Neural cell (in vitro differentiated cells): ENCODE data around the gene MEX3A. TPM values are rescaled to one million over a fixed set of nuclear protein-coding genes. Genes with fewer than 3 reads are reported as not detected.
A peak's percentile ranks its signal among the peaks of the same experiment; 100 is the strongest.

Source experiments
- H2AFZ ChIP-seq: fragments of 200-600, 300-800 bp; sonication (generic), shearing (Covaris generic); 2 replicates; pipeline ENCODE4 v1.6.0; 2014; ENCODE audit warnings: low read depth, mild to moderate bottlenecking, antibody characterized with exemption, low read length, moderate library complexity
- H3F3A ChIP-seq: fragments of 200-600 bp; shearing (Covaris generic); 2 replicates; pipeline ENCODE4 v1.6.1; 2016; ENCODE audit warnings: mild to moderate bottlenecking, moderate library complexity, mixed read lengths, antibody characterized with exemption, low read length; ENCODE audit not compliant: insufficient read depth, poor library complexity, severe bottlenecking
- H3K27ac ChIP-seq: fragments of 200-600, 300-800 bp; sonication (generic), shearing (Covaris generic); 2 replicates; pipeline ENCODE4 v1.5.1; 2014; ENCODE audit warnings: mild to moderate bottlenecking, low read length, moderate library complexity
- H3K27me3 ChIP-seq: fragments of 300-800, 200-600 bp; sonication (generic), shearing (Covaris generic); 2 replicates; pipeline ENCODE4 v1.6.0; 2014; ENCODE audit warnings: mild to moderate bottlenecking, low read depth, low read length, moderate library complexity; ENCODE audit not compliant: insufficient read depth
- H3K36me3 ChIP-seq: fragments of 300-800, 200-600 bp; sonication (generic), shearing (Covaris generic); 2 replicates; pipeline ENCODE4 v1.5.1; 2014; ENCODE audit warnings: mild to moderate bottlenecking, antibody characterized with exemption, low read length, moderate library complexity; ENCODE audit not compliant: insufficient read depth
- H3K4me2 ChIP-seq: fragments of 300-800, 200-600 bp; sonication (generic), shearing (Covaris generic); 2 replicates; pipeline ENCODE4 v1.6.0; 2014; ENCODE audit warnings: mild to moderate bottlenecking, low read length
- H3K4me3 ChIP-seq: fragments of 300-800, 200-600 bp; sonication (generic), shearing (Covaris generic); 2 replicates; pipeline ENCODE4 v1.5.1; 2014; ENCODE audit warnings: mild to moderate bottlenecking, low read length, moderate library complexity
- H3K79me2 ChIP-seq: fragments of 200-600 bp; shearing (Covaris generic); replicated peaks from 2 replicates; pipeline ENCODE4 v1.6.0; 2014; ENCODE audit warnings: mild to moderate bottlenecking, low read length, moderate library complexity; ENCODE audit not compliant: insufficient read depth
- H3K9ac ChIP-seq: fragments of 300-800, 200-600 bp; sonication (generic), shearing (Covaris generic); 2 replicates; pipeline ENCODE4 v1.6.1; 2016; ENCODE audit warnings: mild to moderate bottlenecking, low read length, mixed read lengths
- H3K9me2 ChIP-seq: fragments of 200-600 bp; shearing (Covaris generic); 2 replicates; pipeline ENCODE4 v1.6.1; 2016; ENCODE audit warnings: mild to moderate bottlenecking, low read length, mixed read lengths; ENCODE audit not compliant: insufficient read depth
- H3K9me3 ChIP-seq: fragments of 200-600, 300-800 bp; sonication (generic), shearing (Covaris generic); 2 replicates; pipeline ENCODE4 v1.6.1; 2016; ENCODE audit warnings: mild to moderate bottlenecking, mixed run types, low read length, moderate library complexity, mixed read lengths
- H4K20me1 ChIP-seq: fragments of 200-600 bp; shearing (Covaris generic); 2 replicates; pipeline ENCODE4 v1.6.1; 2016; ENCODE audit warnings: mild to moderate bottlenecking, mixed run types; ENCODE audit not compliant: insufficient read depth
- EP300 ChIP-seq: fragments of 450-650 bp; conservative IDR thresholded peaks from 2 replicates; pipeline ENCODE4 v1.6.1; 2014; ENCODE audit warnings: antibody characterized with exemption, mild to moderate bottlenecking, moderate library complexity; ENCODE audit not compliant: poor library complexity, severe bottlenecking
- EZH2 ChIP-seq: fragments of 200-600, 300-800 bp; shearing (Covaris generic), sonication (generic); IDR thresholded peaks from 2 replicates; pipeline ENCODE4 v1.6.1; 2014; ENCODE audit warnings: antibody characterized with exemption, low read length, borderline replicate concordance, mild to moderate bottlenecking; ENCODE audit not compliant: insufficient read depth, poor library complexity, severe bottlenecking
- MXI1 ChIP-seq: fragments of 450-650 bp; conservative IDR thresholded peaks from 2 replicates; pipeline ENCODE4 v1.6.1; 2014; ENCODE audit warnings: antibody characterized with exemption, mild to moderate bottlenecking; ENCODE audit not compliant: poor library complexity, severe bottlenecking
- POLR2AphosphoS5 ChIP-seq: IDR thresholded peaks from 2 replicates; pipeline ENCODE4 v1.6.1; 2012
- RAD21 ChIP-seq: fragments of 450-650 bp; conservative IDR thresholded peaks from 2 replicates; pipeline ENCODE4 v1.6.1; 2014; ENCODE audit warnings: antibody characterized with exemption, mild to moderate bottlenecking, moderate library complexity
- SMC3 ChIP-seq: fragments of 450-650 bp; conservative IDR thresholded peaks from 2 replicates; pipeline ENCODE4 v1.6.1; 2014; ENCODE audit warnings: antibody characterized with exemption, mild to moderate bottlenecking, moderate library complexity; ENCODE audit not compliant: poor library complexity
- TAF1 ChIP-seq: IDR thresholded peaks from 2 replicates; pipeline ENCODE4 v1.6.1; 2012; ENCODE audit warnings: low read depth
- polyA plus RNA-seq: library from polyadenylated mRNA; depleted of rRNA; stranded (reverse); fragments of >200 nt; gene quantifications from 2 replicates; pipeline ENCODE4 v1.2.3, GENCODE V29; 2014
- TF ChIP-seq, protein P1 (sequence below): fragments of 450-650 bp; IDR thresholded peaks from 2 replicates; pipeline ENCODE4 v1.5.1; 2014; ENCODE audit warnings: antibody characterized with exemption, mild to moderate bottlenecking, moderate library complexity; ENCODE audit not compliant: poor library complexity, severe bottlenecking
- TF ChIP-seq, protein P2 (sequence below): IDR thresholded peaks from 2 replicates; pipeline ENCODE4 v1.6.1; 2012; ENCODE audit warnings: borderline replicate concordance

MEX3A gene
- polyA plus RNA-seq, 1 donor from 2014 or later: 39.8 TPM

DNA sequence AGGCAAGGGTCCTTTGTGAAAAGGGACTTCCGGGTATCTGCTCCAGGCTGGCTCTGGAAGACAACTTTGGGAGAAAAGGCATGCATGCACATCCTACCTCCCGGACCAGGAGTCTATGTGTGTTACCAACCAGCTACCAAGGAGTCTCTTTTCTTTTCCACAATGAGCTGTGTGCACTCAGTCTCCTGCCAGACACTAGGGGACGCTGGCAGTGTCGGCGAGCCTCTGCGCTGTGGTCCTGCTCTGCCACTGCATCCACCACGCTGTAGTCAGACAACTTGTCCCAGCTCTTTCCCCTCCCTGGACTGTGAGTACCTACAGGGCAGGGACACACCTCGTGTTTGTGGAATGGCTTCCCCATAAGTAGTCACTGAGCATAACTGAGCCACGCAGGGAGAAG is 56.4 kb downstream of the MEX3A start:
- H3K4me3 ChIP-seq: no peak overlapping the region
- H3K79me2 ChIP-seq: no peaks in the 10 kb centered on the region
- no peaks in the 10 kb centered on the region for H3K27me3 ChIP-seq
- no peaks in the 10 kb centered on the region for H3K9me3 ChIP-seq
- H3K9me2 ChIP-seq: no peaks in the 10 kb centered on the region
- H2AFZ ChIP-seq: no peak overlapping the region
- H3K9ac ChIP-seq: no peak overlapping the region
- H3K4me2 ChIP-seq: no peak overlapping the region
- H3K27ac ChIP-seq: no peak overlapping the region
- TF ChIP-seq MXI1: no peak
- TF ChIP-seq, protein P1, sequence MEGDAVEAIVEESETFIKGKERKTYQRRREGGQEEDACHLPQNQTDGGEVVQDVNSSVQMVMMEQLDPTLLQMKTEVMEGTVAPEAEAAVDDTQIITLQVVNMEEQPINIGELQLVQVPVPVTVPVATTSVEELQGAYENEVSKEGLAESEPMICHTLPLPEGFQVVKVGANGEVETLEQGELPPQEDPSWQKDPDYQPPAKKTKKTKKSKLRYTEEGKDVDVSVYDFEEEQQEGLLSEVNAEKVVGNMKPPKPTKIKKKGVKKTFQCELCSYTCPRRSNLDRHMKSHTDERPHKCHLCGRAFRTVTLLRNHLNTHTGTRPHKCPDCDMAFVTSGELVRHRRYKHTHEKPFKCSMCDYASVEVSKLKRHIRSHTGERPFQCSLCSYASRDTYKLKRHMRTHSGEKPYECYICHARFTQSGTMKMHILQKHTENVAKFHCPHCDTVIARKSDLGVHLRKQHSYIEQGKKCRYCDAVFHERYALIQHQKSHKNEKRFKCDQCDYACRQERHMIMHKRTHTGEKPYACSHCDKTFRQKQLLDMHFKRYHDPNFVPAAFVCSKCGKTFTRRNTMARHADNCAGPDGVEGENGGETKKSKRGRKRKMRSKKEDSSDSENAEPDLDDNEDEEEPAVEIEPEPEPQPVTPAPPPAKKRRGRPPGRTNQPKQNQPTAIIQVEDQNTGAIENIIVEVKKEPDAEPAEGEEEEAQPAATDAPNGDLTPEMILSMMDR: peak; percentile 49
- H3F3A ChIP-seq: no peaks in the 10 kb centered on the region
- H4K20me1 ChIP-seq: no peaks in the 10 kb centered on the region
- no peaks in the 10 kb centered on the region for H3K36me3 ChIP-seq

DNA sequence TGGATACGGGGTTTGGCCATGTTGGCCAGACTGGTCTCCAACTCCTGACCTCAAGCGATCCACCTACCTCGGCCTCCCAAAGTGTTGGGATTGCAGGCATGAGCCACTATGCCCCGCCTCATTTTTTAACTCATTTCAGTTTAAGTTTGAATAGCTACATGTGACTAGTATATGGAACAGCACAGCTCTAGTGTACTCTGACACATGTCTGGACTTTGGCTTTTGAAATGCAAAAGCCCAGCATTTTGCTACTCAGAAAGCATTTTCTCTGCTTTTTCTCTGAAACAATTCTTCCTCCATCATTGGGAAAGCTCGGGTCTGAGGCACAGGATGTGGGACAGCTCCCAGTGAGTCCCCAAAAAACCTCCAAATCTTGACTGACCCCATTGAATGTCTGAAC is 57.5 kb downstream of the MEX3A start:
- Histone ChIP-seq H3K27ac (no peak overlapping the region), H3K4me3 (no peak overlapping the region), H3K27me3 (no peaks in the 10 kb centered on the region), H3K9me2 (no peaks in the 10 kb centered on the region), H3K36me3 (no peaks in the 10 kb centered on the region), H2AFZ (no peak overlapping the region), H3K4me2 (no peak overlapping the region), H3K9me3 (no peaks in the 10 kb centered on the region), H3K79me2 (peaks cover 8% of the 10 kb centered on the region), H3F3A (no peaks in the 10 kb centered on the region), H3K9ac (no peak overlapping the region), H4K20me1 (no peaks in the 10 kb centered on the region)
- TF ChIP-seq RAD21 (no peak), TAF1 (no peak), EZH2 (no peak), SMC3 (no peak), MXI1 (no peak), POLR2AphosphoS5 (no peak), EP300 (no peak)
- TF ChIP-seq, protein P1: no peak
- TF ChIP-seq, protein P2, sequence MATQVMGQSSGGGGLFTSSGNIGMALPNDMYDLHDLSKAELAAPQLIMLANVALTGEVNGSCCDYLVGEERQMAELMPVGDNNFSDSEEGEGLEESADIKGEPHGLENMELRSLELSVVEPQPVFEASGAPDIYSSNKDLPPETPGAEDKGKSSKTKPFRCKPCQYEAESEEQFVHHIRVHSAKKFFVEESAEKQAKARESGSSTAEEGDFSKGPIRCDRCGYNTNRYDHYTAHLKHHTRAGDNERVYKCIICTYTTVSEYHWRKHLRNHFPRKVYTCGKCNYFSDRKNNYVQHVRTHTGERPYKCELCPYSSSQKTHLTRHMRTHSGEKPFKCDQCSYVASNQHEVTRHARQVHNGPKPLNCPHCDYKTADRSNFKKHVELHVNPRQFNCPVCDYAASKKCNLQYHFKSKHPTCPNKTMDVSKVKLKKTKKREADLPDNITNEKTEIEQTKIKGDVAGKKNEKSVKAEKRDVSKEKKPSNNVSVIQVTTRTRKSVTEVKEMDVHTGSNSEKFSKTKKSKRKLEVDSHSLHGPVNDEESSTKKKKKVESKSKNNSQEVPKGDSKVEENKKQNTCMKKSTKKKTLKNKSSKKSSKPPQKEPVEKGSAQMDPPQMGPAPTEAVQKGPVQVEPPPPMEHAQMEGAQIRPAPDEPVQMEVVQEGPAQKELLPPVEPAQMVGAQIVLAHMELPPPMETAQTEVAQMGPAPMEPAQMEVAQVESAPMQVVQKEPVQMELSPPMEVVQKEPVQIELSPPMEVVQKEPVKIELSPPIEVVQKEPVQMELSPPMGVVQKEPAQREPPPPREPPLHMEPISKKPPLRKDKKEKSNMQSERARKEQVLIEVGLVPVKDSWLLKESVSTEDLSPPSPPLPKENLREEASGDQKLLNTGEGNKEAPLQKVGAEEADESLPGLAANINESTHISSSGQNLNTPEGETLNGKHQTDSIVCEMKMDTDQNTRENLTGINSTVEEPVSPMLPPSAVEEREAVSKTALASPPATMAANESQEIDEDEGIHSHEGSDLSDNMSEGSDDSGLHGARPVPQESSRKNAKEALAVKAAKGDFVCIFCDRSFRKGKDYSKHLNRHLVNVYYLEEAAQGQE: no peak

Other genes with a start within 250 kb of the MEX3A start
- 24.8 and 30.2 TPM in 2 replicates for gene GON4L, start 225.3 kb downstream of the MEX3A start, polyA plus RNA-seq
- gene SYT11, start 222.9 kb downstream of the MEX3A start, polyA plus RNA-seq: 122 and 127 TPM in 2 replicates
- gene RIT1, start 171.1 kb downstream of the MEX3A start, polyA plus RNA-seq: 78.1 and 83.5 TPM in 2 replicates
- 84.8 and 97.1 TPM in 2 replicates for gene KHDC4, start 148.1 kb downstream of the MEX3A start, polyA plus RNA-seq
- gene RXFP4, start 140.8 kb downstream of the MEX3A start, polyA plus RNA-seq: not detected in 2 replicates
- 45.1 and 59.6 TPM in 2 replicates for gene ARHGEF2, start 103.9 kb downstream of the MEX3A start, polyA plus RNA-seq
- gene SSR2, start 61.5 kb downstream of the MEX3A start, polyA plus RNA-seq: 440 and 473 TPM in 2 replicates
- gene UBQLN4, start 28.7 kb downstream of the MEX3A start, polyA plus RNA-seq: 34.9 and 39.3 TPM in 2 replicates
- gene LAMTOR2, start 27.7 kb downstream of the MEX3A start, polyA plus RNA-seq: 81.3 and 82.6 TPM in 2 replicates
- gene RAB25, start 21.3 kb downstream of the MEX3A start, polyA plus RNA-seq: 1.3 TPM in 1 of 2 replicates, not detected in the other
- gene LMNA, start 32.2 kb upstream of the MEX3A start, polyA plus RNA-seq: 90.7 and 103 TPM in 2 replicates
- gene SEMA4A, start 71.1 kb upstream of the MEX3A start, polyA plus RNA-seq: 17.1 and 38.4 TPM in 2 replicates
- gene SLC25A44, start 111.6 kb upstream of the MEX3A start, polyA plus RNA-seq: 13.7 and 16.2 TPM in 2 replicates
- 97.0 and 98.7 TPM in 2 replicates for gene PMF1, start 130.5 kb upstream of the MEX3A start, polyA plus RNA-seq
- gene BGLAP, start 159.7 kb upstream of the MEX3A start, polyA plus RNA-seq: 1.9 and 2.5 TPM in 2 replicates
- gene PAQR6, start 165.6 kb upstream of the MEX3A start, polyA plus RNA-seq: 16.8 and 27.3 TPM in 2 replicates
- 57.3 and 84.4 TPM in 2 replicates for gene SMG5, start 200.4 kb upstream of the MEX3A start, polyA plus RNA-seq
- gene TMEM79, start 201.9 kb upstream of the MEX3A start, polyA plus RNA-seq: 5.9 and 6.8 TPM in 2 replicates
- 3.3 and 4.1 TPM in 2 replicates for gene GLMP, start 213.2 kb upstream of the MEX3A start, polyA plus RNA-seq
- 1.4 and 1.8 TPM in 2 replicates for gene VHLL, start 216.8 kb upstream of the MEX3A start, polyA plus RNA-seq